ENCODE results near the gene ASS1.

The ASS1 gene

GRCh38 chr9:130406278-130406895, 38.4 kb upstream of the ASS1 start:
- Histone ChIP-seq H3K9me3 (ENCODE audit: control insufficient read depth, insufficient read depth, low read depth, low read length) (peaks cover 6% of the 10 kb centered on the region; the same call in 1 of the 2 replicates), H3K4me3 (ENCODE audit: low read depth, low read length) (no peak overlapping the region), H3K4me1 (ENCODE audit: control insufficient read depth, insufficient read depth, low read length) (no peaks in the 10 kb centered on the region; the same call in 1 of the 2 replicates), H3K36me3 (ENCODE audit: control insufficient read depth, insufficient read depth, low read length) (no peaks in the 10 kb centered on the region), H3K9ac (ENCODE audit: low read length) (no peak overlapping the region), H3K27me3 (ENCODE audit: control insufficient read depth, insufficient read depth, low read length) (no peaks in the 10 kb centered on the region), H3K27ac (ENCODE audit: low read depth, low read length) (no peak overlapping the region)

DNA sequence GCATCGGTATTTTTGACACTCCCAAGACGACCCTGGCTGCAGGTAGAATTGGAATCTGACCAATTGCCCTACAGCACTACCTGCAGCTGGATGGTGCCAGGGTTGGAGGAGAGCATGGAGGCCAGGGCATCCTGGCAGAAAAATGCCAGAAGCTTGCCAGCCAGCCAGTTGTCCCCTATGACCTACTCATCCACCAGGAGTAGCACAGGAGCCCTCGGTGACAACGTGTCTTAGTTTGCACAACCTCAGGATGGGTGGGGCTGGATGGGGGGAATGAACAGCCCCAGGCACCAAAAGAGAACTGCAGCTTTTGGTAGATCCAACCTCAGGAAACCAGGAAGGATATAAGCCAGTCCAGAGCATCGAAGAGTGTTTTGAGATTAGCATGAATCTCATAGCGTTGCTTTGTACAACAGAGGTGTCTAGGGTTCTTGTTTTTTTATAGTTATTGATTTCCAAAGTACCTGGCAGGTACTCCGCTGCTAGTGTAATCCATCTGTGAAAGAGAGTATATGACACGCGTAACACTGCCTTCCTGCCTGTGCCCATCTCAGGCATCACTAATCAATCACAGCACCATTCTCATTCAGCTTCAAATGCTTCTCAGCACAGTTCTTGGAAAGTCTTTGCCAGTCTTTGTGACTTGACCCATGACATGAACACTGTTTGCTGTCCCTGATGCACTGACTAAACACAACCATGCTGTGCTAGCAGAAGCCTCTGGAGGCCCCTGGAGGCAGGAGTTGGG, 36.7 kb upstream of the ASS1 start:
- H3K9ac ChIP-seq (ENCODE audit: low read length) = no peak overlapping the region
- H3K9me3 ChIP-seq (ENCODE audit: control insufficient read depth, insufficient read depth, low read depth, low read length) = peaks cover 6% of the 10 kb centered on the region; the same call in 1 of the 2 replicates
- no peaks in the 10 kb centered on the region; the same call in 1 of the 2 replicates for H3K4me1 ChIP-seq (ENCODE audit: control insufficient read depth, insufficient read depth, low read length)
- no peak overlapping the region for H3K4me3 ChIP-seq (ENCODE audit: low read depth, low read length)
- no peaks in the 10 kb centered on the region for H3K27me3 ChIP-seq (ENCODE audit: control insufficient read depth, insufficient read depth, low read length)
- no peak overlapping the region for H3K27ac ChIP-seq (ENCODE audit: low read depth, low read length)
- no peaks in the 10 kb centered on the region for H3K36me3 ChIP-seq (ENCODE audit: control insufficient read depth, insufficient read depth, low read length)

DNA sequence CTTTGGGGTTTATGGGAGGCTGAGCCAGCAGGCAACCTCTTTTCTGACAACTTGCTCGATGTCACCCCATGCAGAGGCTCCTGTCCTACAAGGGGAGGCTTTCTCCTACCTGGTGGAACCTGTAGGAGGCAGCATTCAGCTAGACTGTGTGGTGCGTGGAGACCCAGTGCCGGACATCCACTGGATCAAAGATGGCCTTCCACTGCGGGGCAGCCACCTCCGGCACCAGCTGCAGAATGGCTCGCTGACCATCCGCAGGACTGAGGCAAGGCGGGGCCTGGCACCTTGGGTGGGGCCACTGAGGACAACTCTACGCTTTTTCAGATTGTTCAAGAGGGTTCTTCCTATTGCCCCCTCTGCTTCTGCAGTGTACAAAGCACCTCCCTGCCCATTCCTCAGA, 36.1 kb upstream of the ASS1 start:
- Histone ChIP-seq H3K9ac (ENCODE audit: low read length) (no peak overlapping the region), H3K27me3 (ENCODE audit: control insufficient read depth, insufficient read depth, low read length) (no peaks in the 10 kb centered on the region), H3K4me3 (ENCODE audit: low read depth, low read length) (no peak overlapping the region), H3K36me3 (ENCODE audit: control insufficient read depth, insufficient read depth, low read length) (no peaks in the 10 kb centered on the region), H3K4me1 (ENCODE audit: control insufficient read depth, insufficient read depth, low read length) (no peaks in the 10 kb centered on the region; the same call in 1 of the 2 replicates), H3K27ac (ENCODE audit: low read depth, low read length) (no peak overlapping the region), H3K9me3 (ENCODE audit: control insufficient read depth, insufficient read depth, low read depth, low read length) (peaks cover 6% of the 10 kb centered on the region; the same call in 1 of the 2 replicates)

DNA sequence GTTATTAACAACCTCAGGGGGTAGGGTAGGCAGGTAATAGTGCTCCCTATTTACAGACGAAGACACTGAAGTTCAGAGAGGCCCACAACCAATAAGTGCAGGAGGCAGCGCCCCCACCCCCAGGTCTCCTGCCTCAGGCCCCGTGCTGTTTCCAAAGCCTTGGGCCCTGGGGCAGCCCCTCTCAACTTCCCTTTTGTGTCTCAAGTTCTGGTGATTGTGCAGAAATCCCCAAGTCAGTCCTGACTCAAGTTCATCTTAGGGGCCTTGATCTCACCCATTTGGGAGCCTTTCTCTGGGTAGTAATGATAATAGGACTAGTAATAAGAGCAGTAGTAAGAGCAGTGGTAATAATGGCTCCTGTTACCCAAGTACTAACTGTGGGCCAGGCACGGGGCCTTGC, 35.5 kb upstream of the ASS1 start:
- no peaks in the 10 kb centered on the region for H3K27me3 ChIP-seq (ENCODE audit: control insufficient read depth, insufficient read depth, low read length)
- peaks cover 6% of the 10 kb centered on the region; the same call in 1 of the 2 replicates for H3K9me3 ChIP-seq (ENCODE audit: control insufficient read depth, insufficient read depth, low read depth, low read length)
- no peak overlapping the region for H3K9ac ChIP-seq (ENCODE audit: low read length)
- no peak overlapping the region for H3K4me3 ChIP-seq (ENCODE audit: low read depth, low read length)
- no peaks in the 10 kb centered on the region; the same call in 1 of the 2 replicates for H3K4me1 ChIP-seq (ENCODE audit: control insufficient read depth, insufficient read depth, low read length)
- H3K27ac ChIP-seq (ENCODE audit: low read depth, low read length) = no peak overlapping the region
- H3K36me3 ChIP-seq (ENCODE audit: control insufficient read depth, insufficient read depth, low read length) = no peaks in the 10 kb centered on the region

DNA sequence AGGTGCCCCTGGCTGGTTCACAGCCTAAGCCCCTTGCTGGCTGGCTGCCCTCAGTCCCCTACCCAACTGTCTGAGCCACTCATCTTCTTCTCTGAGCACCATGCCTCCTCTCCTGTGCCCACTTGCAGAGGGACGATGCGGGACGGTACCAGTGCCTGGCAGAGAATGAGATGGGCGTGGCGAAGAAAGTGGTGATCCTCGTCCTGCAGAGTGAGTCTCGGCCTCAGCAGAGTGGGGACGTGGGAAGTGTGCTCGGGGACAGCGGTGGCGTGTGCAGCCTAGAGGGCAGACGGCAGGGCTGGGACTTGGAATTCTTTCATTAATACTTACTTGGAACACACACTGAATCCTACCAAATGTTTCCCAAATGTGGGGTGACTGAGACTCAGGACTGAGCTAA, 34.3 kb upstream of the ASS1 start:
- no peak overlapping the region for H3K27ac ChIP-seq (ENCODE audit: low read depth, low read length)

DNA sequence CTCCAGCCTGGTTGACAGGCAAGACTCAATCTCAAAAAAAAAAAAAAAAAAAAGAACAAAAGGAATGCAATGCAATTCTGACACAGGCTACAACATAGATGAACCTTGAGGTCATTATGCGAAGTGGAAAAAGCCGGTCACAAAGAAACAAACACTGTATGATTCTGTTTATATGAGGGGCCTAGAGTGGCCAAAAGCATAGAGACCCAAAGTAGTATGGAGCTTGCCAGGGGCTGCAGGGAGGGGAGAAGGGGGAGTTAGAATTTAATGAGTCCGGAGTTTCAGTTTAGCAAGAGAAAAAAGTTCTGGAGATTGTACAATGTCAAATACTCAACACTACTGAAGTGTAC, 33.2 kb upstream of the ASS1 start:
- Histone ChIP-seq H3K4me1 (ENCODE audit: control insufficient read depth, insufficient read depth, low read length) (no peaks in the 10 kb centered on the region; the same call in 1 of the 2 replicates), H3K9ac (ENCODE audit: low read length) (no peak overlapping the region), H3K36me3 (ENCODE audit: control insufficient read depth, insufficient read depth, low read length) (no peaks in the 10 kb centered on the region), H3K4me3 (ENCODE audit: low read depth, low read length) (no peak overlapping the region), H3K9me3 (ENCODE audit: control insufficient read depth, insufficient read depth, low read depth, low read length) (peaks cover 6% of the 10 kb centered on the region; the same call in 1 of the 2 replicates), H3K27ac (ENCODE audit: low read depth, low read length) (no peak overlapping the region), H3K27me3 (ENCODE audit: control insufficient read depth, insufficient read depth, low read length) (no peaks in the 10 kb centered on the region)

More for the DNA sequence above, 34.3 kb upstream of the ASS1 start:
- H3K4me3 ChIP-seq (ENCODE audit: low read depth, low read length) = no peak overlapping the region
- peaks cover 6% of the 10 kb centered on the region; the same call in 1 of the 2 replicates for H3K9me3 ChIP-seq (ENCODE audit: control insufficient read depth, insufficient read depth, low read depth, low read length)
- H3K36me3 ChIP-seq (ENCODE audit: control insufficient read depth, insufficient read depth, low read length) = no peaks in the 10 kb centered on the region
- H3K9ac ChIP-seq (ENCODE audit: low read length) = no peak overlapping the region
- H3K4me1 ChIP-seq (ENCODE audit: control insufficient read depth, insufficient read depth, low read length) = no peaks in the 10 kb centered on the region; the same call in 1 of the 2 replicates
- no peaks in the 10 kb centered on the region for H3K27me3 ChIP-seq (ENCODE audit: control insufficient read depth, insufficient read depth, low read length)

GRCh38 chr9:130414081-130414731, 30.6 kb upstream of the ASS1 start:
- H3K4me1 ChIP-seq (ENCODE audit: control insufficient read depth, insufficient read depth, low read length) = no peaks in the 10 kb centered on the region; the same call in 1 of the 2 replicates
- no peak overlapping the region for H3K9ac ChIP-seq (ENCODE audit: low read length)
- H3K27me3 ChIP-seq (ENCODE audit: control insufficient read depth, insufficient read depth, low read length) = no peaks in the 10 kb centered on the region

GRCh38 chr9:130414910-130415746, 29.6 kb upstream of the ASS1 start:
- Histone ChIP-seq H3K4me3 (ENCODE audit: low read depth, low read length) (no peak overlapping the region), H3K36me3 (ENCODE audit: control insufficient read depth, insufficient read depth, low read length) (no peaks in the 10 kb centered on the region), H3K27ac (ENCODE audit: low read depth, low read length) (no peak overlapping the region), H3K9me3 (ENCODE audit: control insufficient read depth, insufficient read depth, low read depth, low read length) (peaks cover 6% of the 10 kb centered on the region; the same call in 1 of the 2 replicates), H3K27me3 (ENCODE audit: control insufficient read depth, insufficient read depth, low read length) (no peaks in the 10 kb centered on the region), H3K9ac (ENCODE audit: low read length) (no peak overlapping the region), H3K4me1 (ENCODE audit: control insufficient read depth, insufficient read depth, low read length) (no peaks in the 10 kb centered on the region; the same call in 1 of the 2 replicates)

More at GRCh38 chr9:130414081-130414731, 30.6 kb upstream of the ASS1 start:
- no peak overlapping the region for H3K4me3 ChIP-seq (ENCODE audit: low read depth, low read length)
- no peaks in the 10 kb centered on the region for H3K36me3 ChIP-seq (ENCODE audit: control insufficient read depth, insufficient read depth, low read length)
- no peak overlapping the region for H3K27ac ChIP-seq (ENCODE audit: low read depth, low read length)
- H3K9me3 ChIP-seq (ENCODE audit: control insufficient read depth, insufficient read depth, low read depth, low read length) = peaks cover under 1% of the 10 kb centered on the region; the same call in 1 of the 2 replicates

- no peak overlapping the region for H3K4me3 ChIP-seq (ENCODE audit: low read depth, low read length)
- peaks cover 17% of the 10 kb centered on the region for H3K4me1 ChIP-seq (ENCODE audit: control insufficient read depth, insufficient read depth, low read length)
- no peak overlapping the region for H3K9ac ChIP-seq (ENCODE audit: low read length)
- H3K27ac ChIP-seq (ENCODE audit: low read depth, low read length) = no peak overlapping the region
- no peaks in the 10 kb centered on the region for H3K36me3 ChIP-seq (ENCODE audit: control insufficient read depth, insufficient read depth, low read length)
- H3K27me3 ChIP-seq (ENCODE audit: control insufficient read depth, insufficient read depth, low read length) = peaks cover 2% of the 10 kb centered on the region; the same call in 1 of the 2 replicates
- peaks cover 6% of the 10 kb centered on the region; the same call in 1 of the 2 replicates for H3K9me3 ChIP-seq (ENCODE audit: control insufficient read depth, insufficient read depth, low read depth, low read length)
These were observed 27.2 kb upstream of the ASS1 start for GRCh38 chr9:130417602-130418001.

DNA sequence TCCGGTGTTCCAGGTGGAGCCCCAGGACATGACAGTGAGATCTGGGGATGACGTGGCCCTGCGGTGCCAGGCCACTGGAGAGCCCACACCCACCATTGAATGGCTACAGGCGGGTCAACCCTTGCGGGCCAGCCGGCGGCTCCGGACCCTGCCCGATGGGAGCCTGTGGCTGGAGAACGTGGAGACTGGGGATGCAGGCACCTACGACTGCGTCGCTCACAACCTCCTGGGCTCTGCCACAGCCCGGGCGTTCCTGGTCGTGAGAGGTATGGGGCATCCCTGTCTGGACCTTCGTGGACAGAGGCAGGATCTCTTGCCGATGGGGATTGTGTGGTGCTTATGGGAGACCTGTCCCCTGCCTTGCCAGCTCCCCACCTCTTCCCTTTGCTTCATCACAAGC, 26.0 kb upstream of the ASS1 start:
- H3K9ac ChIP-seq (ENCODE audit: low read length) = no peak overlapping the region
- no peak overlapping the region for H3K27ac ChIP-seq (ENCODE audit: low read depth, low read length)
- peaks cover 6% of the 10 kb centered on the region; the same call in 1 of the 2 replicates for H3K9me3 ChIP-seq (ENCODE audit: control insufficient read depth, insufficient read depth, low read depth, low read length)
- peaks cover 4% of the 10 kb centered on the region; the same call in 1 of the 2 replicates for H3K27me3 ChIP-seq (ENCODE audit: control insufficient read depth, insufficient read depth, low read length)
- H3K36me3 ChIP-seq (ENCODE audit: control insufficient read depth, insufficient read depth, low read length) = no peaks in the 10 kb centered on the region
- H3K4me1 ChIP-seq (ENCODE audit: control insufficient read depth, insufficient read depth, low read length) = peaks cover 23% of the 10 kb centered on the region
- H3K4me3 ChIP-seq (ENCODE audit: low read depth, low read length) = no peak overlapping the region
